Cardiac muscle cell (in vitro differentiated cells and primary cell): ENCODE results near the gene MAP3K12. TPM values are rescaled to one million over a fixed set of nuclear protein-coding genes. Genes with fewer than 3 reads are reported as not detected.

Source experiments
- DNase-seq, 2 donors: peaks; one replicate each; pipeline versions ENCODE4 v3.0.0 to v3.0.0-alpha.2; 2010 to 2017; ENCODE audit warnings: low read depth in 1 of 2, low spot score in 1 of 2
- H3K27ac ChIP-seq: fragments of 200-600 bp; sonication (generic); 2 replicates; pipeline ENCODE4 v1.5.1; 2016
- H3K27me3 ChIP-seq: fragments of 200-600 bp; sonication (generic); 2 replicates; pipeline ENCODE4 v1.6.0; 2016; ENCODE audit warnings: control low read depth
- H3K36me3 ChIP-seq: fragments of 200-600 bp; sonication (generic); 2 replicates; pipeline ENCODE4 v1.5.1; 2016; ENCODE audit warnings: control low read depth
- H3K4me1 ChIP-seq: fragments of 200-600 bp; sonication (generic); 2 replicates; pipeline ENCODE4 v1.8.1; 2017; ENCODE audit warnings: low read depth, mild to moderate bottlenecking, mixed run types
- H3K4me3 ChIP-seq: fragments of 200-600 bp; sonication (generic); 2 replicates; pipeline ENCODE4 v1.5.1; 2016; ENCODE audit warnings: mild to moderate bottlenecking
- H3K9me3 ChIP-seq: fragments of 200-600 bp; sonication (generic); 2 replicates; pipeline ENCODE4 v1.5.1; 2017; ENCODE audit warnings: low read depth, mild to moderate bottlenecking, control low read depth
- polyA plus RNA-seq: library from polyadenylated mRNA; unstranded; fragments of >200 nt; fragmentation: Nextera tagmentation; extraction: Ambion mirVana; gene quantifications from 2 replicates; pipeline ENCODE4 v1.2.1, GENCODE V29; 2016
- total RNA-seq: library from RNA; depleted of rRNA; stranded (reverse); fragments of >200 nt; gene quantifications from 2 replicates; pipeline ENCODE4 v1.2.3, GENCODE V29; 2016
- TF ChIP-seq, protein P1 (sequence below): IDR thresholded peaks from 2 replicates; pipeline ENCODE4 v1.5.1; 2012; ENCODE audit warnings: low read depth, mild to moderate bottlenecking, low read length

The MAP3K12 gene
- total and polyA plus RNA-seq, 2 experiments from 2014 or later: 15.1 to 26.1 TPM

DNA sequence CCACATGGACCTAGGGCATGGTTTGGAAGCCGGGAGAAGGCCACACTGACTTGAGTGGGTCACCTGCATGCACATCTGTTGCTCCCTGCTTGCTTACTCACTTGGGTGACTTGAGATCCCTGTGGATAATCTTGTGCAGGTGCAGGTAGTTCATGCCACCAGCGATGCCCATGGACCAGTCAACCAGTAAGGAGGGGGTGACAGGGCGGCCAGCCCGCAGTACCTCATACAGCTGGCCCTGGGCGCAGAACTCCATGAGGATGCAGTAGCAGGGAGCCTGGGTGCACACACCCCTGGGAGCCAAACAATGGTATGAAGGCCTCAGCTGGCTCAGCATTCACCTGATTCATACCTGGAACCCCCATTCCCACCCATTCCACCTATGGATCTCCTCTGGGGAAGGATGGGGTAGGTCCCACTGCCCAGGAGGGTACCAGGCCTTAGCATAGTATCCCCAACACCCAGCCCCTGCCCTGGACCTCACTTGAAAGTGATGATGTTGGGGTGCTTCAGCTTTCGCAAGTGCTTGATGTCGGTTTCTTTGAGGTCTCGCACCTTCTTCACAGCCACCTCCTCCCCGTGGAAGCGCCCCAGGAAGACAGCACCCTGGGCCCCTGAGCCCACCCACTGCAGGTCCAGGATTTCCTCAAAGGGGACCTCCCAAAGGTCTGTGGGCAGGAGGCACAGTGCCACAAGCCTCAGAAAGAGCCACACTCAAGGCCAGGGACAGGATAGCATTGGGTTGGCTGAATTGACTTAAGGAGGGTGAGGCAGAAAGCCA lies 13.1 kb downstream of the MAP3K12 start:
- Histone ChIP-seq H3K27ac (no peak overlapping the region), H3K4me3 (no peak overlapping the region), H3K9me3 (no peaks in the 10 kb centered on the region), H3K36me3 (peaks cover 19% of the 10 kb centered on the region), H3K4me1 (no peaks in the 10 kb centered on the region), H3K27me3 (no peaks in the 10 kb centered on the region)
- no peak for DNase-seq
- TF ChIP-seq, protein P1, sequence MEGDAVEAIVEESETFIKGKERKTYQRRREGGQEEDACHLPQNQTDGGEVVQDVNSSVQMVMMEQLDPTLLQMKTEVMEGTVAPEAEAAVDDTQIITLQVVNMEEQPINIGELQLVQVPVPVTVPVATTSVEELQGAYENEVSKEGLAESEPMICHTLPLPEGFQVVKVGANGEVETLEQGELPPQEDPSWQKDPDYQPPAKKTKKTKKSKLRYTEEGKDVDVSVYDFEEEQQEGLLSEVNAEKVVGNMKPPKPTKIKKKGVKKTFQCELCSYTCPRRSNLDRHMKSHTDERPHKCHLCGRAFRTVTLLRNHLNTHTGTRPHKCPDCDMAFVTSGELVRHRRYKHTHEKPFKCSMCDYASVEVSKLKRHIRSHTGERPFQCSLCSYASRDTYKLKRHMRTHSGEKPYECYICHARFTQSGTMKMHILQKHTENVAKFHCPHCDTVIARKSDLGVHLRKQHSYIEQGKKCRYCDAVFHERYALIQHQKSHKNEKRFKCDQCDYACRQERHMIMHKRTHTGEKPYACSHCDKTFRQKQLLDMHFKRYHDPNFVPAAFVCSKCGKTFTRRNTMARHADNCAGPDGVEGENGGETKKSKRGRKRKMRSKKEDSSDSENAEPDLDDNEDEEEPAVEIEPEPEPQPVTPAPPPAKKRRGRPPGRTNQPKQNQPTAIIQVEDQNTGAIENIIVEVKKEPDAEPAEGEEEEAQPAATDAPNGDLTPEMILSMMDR: no peak

- H3K36me3 ChIP-seq: peaks cover 30% of the 10 kb centered on the region
- H3K27ac ChIP-seq: peak overlapping the region; percentile 73
- H3K27me3 ChIP-seq: no peaks in the 10 kb centered on the region
- H3K9me3 ChIP-seq: no peaks in the 10 kb centered on the region
- H3K4me1 ChIP-seq: no peaks in the 10 kb centered on the region
- TF ChIP-seq, protein P1: no peak
- H3K4me3 ChIP-seq: no peak overlapping the region
- DNase-seq: no peak
Measured at GRCh38 chr12:53484686-53485575, 14.3 kb downstream of the MAP3K12 start.

DNA sequence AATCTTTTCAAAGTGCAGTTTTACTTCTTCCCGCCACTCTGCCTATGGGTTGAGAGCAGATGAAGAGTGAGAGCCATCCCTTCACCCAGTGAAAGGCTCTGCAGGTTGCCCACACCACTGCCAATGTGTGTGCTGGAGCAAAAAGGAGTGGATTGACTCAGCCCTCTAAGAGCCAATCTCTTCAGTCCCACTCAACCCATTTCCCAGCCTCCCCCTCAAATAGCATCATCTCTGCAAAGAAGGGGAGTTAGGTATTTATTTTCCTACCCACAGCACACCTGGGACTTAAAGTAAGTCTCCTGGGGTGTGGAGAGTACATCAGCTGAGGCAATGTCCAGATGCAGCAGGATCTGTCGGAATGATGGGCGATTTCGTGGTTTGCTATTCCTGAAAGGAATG lies 15.3 kb downstream of the MAP3K12 start:
- no peak overlapping the region for H3K4me3 ChIP-seq
- H3K36me3 ChIP-seq: peaks cover 38% of the 10 kb centered on the region
- H3K4me1 ChIP-seq: no peaks in the 10 kb centered on the region
- H3K9me3 ChIP-seq: no peaks in the 10 kb centered on the region
- H3K27ac ChIP-seq: peak overlapping the region; percentile 73
- DNase-seq: no peak
- H3K27me3 ChIP-seq: no peaks in the 10 kb centered on the region
- TF ChIP-seq, protein P1: no peak

DNA sequence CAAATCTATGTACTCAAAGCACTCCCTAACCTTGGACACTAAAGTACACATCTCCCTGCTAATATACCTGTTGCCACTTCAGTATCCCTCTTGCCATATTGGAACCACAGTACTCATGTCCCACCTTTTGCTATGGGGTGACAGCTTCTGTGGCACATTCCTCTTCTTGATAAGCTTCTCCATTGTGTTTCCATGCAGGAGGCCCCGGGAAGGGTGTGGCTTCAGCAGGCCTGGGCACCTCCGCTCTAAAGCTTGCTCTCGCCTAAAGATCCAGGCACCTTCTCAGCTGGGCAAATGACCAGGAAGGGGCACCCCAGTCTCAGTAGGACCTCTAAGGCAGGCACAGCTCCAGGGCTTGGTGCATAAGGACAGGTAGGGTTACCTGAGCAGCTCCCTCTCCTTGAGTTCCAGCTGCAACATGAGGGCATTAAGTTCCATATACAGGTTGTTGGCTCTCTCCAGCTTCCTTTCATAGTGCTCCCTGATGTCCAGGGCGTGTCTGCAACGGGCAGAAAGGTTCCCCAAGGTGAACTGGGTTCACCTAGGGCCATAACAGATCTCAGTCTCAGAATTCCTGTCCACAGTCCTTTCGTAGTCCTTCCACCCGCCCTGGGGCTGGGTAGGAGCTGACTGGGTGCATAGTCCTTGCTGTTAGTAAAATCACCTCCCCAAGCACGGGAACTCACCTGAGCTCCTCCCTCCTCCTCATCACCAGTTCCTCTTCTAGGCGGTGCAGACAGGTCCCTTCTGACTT lies 15.9 kb downstream of the MAP3K12 start:
- no peaks in the 10 kb centered on the region for H3K27me3 ChIP-seq
- no peak for DNase-seq
- peak overlapping the region; percentile 73 for H3K27ac ChIP-seq
- H3K4me3 ChIP-seq: no peak overlapping the region
- TF ChIP-seq, protein P1: no peak
- peaks cover 44% of the 10 kb centered on the region for H3K36me3 ChIP-seq
- H3K9me3 ChIP-seq: no peaks in the 10 kb centered on the region
- no peaks in the 10 kb centered on the region for H3K4me1 ChIP-seq

GRCh38 chr12:53482626-53483168 lies 16.6 kb downstream of the MAP3K12 start:
- peaks cover 50% of the 10 kb centered on the region for H3K36me3 ChIP-seq
- TF ChIP-seq, protein P1: no peak
- peak overlapping the region; percentile 73 for H3K27ac ChIP-seq
- DNase-seq: no peak
- H3K9me3 ChIP-seq: no peaks in the 10 kb centered on the region
- no peaks in the 10 kb centered on the region for H3K27me3 ChIP-seq
- H3K4me3 ChIP-seq: no peak overlapping the region
- no peaks in the 10 kb centered on the region for H3K4me1 ChIP-seq
